GM19035 (cell line): ENCODE data around the gene DACH1.

Experiments
- ATAC-seq: cut with Tn5 transposase; IDR thresholded peaks from one replicate; pipeline ENCODE4 v1.9.1; 2021; ENCODE audit not compliant: unreplicated experiment

The DACH1 gene

DNA sequence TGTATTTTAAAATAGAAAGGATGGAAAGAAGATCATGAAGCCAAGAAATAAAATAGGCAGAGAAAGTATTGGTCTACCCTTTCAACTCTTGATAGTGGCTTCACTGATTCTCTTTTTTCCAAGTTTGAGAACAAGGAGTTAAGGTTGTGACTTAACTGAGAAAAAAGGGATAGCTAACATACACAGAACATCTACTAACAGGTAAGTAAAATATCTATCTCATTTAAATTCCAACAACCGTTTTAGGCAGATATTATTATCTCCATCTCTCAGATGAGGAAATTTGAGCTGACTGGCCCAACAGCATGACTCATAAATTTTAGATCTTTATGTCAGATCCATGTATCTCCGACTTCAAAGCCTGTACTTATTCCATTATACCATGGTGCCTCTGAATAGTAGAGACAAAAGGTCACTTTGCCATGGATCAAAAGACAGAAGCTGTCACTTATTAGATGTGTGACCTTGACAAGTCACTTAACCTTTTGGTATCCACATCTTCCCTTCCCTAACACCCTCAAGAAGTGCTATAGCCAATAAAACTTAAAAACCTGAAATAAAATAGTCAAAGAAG is 152.1 kb downstream of the DACH1 start:
- no peak for ATAC-seq

DNA sequence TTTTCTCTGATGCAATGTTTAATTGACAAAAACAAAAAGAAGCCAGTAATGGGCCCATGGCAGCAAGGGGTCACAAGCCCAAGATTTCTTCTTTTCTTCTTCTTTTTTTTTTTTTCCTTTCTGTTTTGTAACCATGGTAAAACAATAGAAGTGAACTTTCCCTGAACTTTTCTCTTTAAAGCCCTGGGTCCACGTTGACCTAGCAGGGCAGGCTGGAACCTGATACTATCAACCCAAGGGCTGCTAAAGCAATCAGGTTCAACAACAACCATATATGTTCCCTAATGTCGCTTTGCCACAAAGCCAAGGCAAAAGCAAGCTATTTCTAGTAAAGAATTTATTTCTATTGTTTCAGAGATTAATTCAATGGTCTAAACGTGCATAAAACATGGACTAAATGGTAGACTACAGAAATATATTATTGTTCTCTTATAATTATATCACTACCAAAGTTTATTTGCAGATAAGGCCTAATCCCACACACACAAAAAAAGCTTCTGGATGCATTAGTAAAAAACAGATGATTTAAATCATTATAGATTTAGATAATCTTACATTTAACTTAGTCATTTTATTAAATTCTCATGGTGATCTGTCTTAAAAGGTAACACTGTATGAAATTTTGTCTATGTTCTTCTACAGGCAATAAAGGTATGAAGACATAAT is 153.9 kb downstream of the DACH1 start:
- no peak for ATAC-seq

DNA sequence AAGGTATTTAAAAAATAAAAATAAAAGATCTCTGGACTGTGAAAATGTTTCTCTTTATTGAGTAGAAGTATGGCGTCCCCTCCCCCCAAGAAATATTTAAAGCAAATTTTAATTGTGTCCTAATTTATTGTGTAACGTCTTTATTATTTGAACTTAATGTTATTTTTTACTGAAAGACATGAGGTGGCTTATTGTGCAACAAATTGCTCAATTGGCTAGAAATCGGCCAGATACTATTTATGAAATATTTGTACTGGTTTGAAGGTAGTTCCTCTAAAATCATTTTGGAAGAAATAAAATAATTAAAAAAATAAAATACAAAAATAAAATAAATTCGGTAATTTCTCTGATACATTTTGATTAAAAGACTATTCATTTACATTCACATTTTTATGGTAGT is 162.3 kb downstream of the DACH1 start:
- ATAC-seq: no peak

DNA sequence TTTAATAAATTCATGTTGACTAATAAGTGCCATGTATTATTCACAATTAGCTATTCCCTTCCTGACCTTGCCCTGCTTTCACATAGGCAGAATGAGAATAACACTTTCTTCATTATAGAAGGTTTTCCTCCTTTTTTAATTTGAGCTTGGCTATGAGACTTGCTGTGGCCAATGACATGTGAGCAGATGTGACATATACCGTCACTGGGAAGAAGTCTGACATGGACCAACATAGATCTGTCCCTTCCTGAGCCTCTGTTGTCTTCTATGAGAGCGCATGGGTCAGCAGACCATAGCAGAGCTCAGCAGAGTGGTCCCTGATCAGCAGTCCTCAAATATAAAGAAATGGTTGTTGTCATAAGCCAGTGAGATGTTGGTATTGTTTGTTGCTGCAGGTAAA is 163.9 kb downstream of the DACH1 start:
- ATAC-seq: no peak

DNA sequence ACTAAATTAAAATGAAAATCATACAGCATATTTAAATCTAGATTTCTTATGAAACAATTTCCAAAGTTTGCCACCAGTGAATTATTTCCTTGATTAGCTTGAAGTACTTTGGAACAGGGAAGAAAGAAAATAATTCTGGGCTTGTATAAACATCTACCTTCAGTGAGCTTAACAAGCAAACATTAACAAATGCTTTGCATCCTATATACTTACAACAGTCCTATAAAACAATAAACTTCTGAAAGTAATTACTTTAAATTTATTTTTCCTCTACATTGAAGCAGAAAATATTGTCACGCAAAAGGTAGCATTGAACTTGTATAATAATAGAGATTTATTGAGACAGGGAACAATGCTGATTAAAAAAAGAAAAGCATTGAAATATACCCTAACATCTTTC is 164.8 kb downstream of the DACH1 start:
- no peak for ATAC-seq

DNA sequence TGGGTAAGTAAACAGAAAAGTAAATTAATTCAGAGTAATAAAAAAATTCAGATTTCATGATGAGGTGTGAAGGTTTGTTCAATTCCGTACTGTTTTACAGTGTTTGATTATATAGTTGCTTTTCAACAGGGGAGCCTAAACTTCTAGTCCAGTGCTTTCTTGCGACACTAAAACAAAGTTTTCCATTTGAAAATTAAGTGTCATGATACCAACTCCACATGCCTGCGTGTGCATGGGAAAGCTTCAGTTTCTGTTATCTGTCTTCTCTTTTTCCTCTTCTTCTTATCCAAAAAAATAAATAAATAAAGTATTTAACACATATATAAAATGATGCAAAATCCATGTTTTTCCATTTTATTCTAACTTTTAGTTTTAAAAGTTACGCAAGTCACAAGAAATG is 165.3 kb downstream of the DACH1 start:
- ATAC-seq: no peak

DNA sequence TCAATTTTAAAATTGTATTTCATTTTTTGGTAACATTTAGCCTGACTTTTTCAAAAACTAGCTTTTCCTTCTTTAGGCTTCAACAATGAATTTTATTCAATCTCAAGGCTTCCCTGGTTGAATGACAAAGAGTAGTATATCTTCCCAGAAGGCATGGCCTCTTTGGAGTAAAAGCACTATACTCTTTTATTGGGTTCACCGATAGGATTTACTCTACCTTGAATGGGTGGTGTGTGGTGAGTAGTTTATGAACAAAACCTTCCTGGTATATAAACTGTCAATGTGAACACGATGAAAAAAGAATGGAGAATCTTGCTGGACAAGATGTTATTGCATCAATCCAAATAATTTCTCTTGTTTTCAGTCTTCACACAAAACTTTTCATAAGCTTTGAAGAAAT is 167.7 kb downstream of the DACH1 start:
- no peak for ATAC-seq

DNA sequence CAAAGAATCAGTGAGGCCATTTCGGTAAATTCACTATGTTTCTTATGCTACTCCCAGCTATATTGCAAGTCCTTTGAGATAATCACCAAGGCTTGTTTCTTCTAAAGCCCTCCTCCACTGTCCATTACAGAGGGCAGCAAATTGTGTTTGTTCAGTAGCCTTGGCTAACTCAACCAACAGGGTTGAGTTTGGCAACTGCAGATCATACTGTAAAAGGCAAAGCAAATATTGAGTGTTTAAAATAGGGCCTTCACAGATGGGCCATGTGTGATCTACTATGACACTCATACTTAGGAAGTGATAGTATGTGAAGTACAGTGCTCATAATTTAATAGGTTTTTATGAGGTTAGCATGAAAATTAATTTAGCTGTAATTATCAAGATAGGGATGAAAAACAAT is 171.3 kb downstream of the DACH1 start:
- ATAC-seq: no peak

DNA sequence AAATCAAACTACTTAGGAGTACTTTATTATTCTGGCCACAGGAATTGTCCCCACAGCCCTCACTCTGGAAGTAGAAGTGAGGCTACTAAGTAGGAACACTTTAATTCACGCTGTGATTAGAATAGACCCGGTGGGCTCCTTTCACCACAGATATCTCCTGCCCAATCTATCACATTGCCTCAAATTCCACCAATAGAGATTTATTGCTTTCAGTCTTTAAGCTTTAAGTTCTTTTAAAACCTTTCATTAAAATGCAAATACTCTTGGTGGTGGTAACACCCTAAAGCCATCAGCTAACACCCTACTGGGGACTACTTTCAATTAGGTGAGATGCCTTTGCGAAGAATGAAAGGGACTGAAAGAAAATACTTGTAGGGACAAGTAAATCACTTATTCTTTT is 181.9 kb downstream of the DACH1 start:
- ATAC-seq: no peak

DNA sequence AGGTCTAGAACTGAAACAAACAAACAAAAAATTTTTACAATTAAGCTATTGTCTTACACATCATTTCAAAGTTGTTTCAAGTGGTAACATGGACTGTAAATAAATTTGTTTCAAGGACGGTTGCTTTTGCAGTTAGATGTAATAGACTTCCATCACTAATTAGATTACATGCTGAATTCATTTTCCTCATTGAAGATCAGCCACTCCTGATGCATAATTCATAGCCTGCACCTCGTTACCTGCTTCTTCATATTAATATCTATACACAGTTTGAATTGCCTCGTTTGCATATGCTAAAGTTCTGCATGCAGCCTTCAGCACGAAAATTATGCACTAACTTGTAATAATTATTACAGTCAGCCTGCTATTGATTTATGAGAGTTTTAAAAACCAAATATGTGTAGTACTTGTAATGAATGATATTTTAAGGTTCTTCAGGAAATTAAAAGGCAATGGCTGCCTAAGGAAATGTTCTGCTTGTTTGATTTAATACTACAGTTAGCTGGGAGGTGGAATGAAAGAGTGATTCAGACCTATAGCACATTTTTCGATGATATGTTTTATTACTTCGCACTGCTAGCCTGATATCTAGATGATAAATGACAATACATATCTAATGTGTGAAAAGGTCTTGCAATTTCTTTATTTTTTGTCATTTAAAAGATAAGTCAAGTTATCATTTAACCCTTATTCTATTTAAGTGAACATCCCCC is 184.9 kb downstream of the DACH1 start:
- no peak for ATAC-seq

DNA sequence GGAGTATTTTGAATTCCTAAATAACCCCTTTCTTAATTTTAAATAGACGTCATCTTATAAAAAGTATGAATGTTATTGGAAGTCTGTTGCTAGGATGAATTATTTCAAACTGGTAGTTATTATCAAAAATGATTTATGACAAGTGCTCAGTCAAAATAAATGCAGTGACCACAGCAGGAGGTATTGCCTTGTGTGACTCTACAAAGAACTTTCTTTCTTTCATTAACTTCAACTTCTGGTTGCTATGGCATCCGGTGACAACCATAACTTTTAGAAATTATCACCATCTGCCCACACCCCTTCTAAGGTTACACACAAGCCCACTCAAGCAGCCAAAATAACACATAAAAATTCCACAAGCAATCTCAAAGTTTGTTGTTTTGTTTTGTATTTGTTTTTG is 189.9 kb downstream of the DACH1 start:
- ATAC-seq: no peak

DNA sequence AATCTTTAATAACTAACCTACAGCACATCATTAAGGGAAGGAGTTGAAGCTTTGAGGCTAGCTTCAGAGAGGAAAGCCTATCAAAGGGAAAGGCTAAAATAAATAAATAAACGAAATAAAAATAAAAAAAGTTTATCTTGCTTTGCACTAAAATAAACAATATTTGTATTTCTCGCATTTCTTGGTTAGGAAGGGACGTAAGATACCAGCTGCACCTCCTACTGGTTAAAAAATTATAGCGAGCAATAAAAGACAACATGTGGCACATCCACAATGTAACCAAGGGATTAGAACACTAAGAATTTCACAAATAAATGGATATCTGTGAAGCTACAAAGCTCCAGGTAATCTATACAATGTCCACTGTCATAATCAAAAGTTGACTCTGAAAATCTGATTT is 194.5 kb downstream of the DACH1 start:
- no peak for ATAC-seq

DNA sequence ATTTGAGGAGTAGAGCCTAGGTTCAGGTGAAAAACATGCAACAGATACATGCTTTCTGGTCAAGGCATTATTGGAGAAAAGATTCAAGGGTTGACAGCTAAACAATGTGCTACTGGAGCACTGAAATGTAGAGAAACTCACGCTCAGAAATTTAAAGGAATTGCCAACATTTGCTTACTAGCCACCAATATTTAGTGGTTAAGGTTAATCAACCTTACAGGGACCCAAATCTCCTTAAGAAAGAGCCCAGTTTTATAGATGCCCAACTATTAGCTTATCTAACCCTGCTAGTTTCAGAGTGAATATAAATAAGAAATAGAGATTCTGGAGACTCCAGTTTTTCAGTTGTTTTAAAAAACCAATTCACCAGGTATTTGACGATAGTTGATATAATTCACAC is 203.6 kb downstream of the DACH1 start:
- no peak for ATAC-seq

DNA sequence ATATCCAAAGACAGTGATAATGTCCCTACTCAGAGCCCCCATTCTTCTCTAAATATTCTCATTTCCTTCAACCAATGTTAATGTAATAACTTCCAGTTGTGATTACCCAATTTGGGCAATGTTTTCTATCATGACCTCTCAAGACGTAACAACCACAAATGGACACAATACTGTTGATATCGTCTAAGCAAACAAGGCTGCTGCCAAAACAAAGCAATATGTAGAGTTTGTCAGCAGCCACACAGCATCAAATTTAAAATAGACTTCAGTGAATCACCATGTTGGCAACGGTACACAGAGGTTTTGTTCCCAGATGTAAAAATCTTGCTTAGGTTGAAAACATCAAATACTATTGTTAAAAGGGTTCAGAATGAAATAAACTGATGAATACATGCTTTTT is 205.1 kb downstream of the DACH1 start:
- no peak for ATAC-seq

DNA sequence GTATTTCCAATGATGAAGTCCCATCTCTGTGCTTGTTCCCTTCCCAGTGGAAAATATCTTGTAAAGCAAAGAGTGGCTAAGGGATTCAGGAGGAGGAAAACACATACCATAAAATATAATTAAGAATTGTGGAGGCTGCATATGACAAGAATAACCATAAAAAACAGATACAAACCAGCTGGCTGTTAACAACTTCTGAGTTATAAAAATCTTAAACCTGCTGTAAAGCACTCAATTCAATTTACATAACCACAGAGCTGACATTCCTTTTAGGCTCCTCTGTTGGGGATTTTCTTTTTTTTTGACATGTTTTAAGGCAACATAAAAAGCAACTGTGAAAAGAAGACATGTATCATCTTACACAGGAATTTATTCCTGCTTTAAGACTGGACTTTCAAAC is 207.6 kb downstream of the DACH1 start:
- ATAC-seq: no peak

DNA sequence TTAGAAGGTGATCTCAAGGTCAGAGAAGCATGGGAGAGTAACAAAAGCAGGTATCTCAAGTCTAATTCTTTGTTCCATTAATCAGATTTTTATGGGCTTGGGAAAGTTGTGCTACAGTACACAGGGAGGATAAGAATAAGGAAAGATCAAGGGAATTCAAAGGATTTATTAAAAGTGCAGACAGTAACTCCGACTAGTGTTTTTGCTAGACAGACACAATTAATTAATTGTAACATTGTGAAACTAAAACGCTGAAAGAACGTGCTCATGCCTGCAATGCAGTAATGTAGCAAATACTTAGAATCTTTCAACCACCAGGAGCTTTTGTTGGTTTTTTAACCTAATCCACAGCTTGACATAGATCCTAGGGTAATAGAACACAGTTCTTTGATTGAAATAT is 221.5 kb downstream of the DACH1 start:
- no peak for ATAC-seq

DNA sequence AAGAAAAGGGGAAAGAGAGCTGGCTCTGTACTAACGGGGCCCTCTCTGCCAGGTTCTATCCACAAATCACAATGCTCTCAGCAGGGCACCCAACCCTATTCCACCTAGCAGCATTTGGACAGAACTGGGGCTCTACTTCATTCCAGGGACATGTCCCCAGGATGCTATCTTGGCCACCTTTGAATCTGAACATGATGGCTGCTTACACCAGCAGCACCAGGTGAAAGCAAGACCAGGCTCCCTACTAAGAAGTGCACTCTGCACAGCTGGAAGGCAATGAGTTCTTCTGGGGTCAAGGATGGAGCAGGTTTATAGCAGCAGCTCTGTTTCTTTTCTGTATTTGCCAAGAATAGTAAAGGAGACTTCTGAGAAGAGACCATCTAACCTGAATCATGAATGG is 222.4 kb downstream of the DACH1 start:
- ATAC-seq: no peak

DNA sequence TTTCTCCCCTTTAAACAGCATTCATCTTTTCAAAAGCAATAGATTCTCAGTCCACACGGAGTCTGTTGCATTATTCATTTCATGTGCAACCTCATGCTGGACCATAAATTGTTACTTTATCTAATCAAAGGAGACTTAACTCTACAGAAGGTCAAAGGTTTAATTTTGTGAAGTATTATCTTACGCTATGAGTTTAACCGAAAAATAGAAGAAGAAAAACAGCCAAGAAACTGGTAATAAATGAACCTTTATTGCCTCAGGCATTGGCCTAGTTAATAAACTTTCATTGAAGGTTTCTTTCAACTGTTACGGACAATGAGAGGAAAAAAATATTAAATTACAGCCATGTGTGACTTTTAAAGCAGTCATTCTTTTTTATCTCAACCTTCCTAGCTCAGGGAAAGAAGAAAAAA is 223.6 kb downstream of the DACH1 start:
- ATAC-seq: no peak

DNA sequence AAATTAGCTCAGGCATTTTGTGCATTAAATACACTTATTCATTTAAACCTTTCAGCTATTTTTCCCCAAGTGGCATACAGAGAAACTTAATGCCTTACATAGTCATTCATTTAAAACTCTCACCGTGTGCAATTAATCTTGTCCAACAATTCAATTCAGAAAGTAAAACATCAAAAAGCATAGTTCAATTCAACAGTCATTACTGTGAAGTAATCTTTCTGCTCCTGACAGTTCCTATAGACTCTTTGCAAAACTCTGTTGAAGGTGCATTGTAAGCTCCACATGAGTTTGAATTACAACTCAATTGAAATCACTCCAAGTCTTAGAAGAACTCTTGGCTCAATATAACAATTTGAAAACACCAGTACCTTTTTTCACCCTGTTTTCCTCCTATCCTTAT is 228.3 kb downstream of the DACH1 start:
- ATAC-seq: no peak

DNA sequence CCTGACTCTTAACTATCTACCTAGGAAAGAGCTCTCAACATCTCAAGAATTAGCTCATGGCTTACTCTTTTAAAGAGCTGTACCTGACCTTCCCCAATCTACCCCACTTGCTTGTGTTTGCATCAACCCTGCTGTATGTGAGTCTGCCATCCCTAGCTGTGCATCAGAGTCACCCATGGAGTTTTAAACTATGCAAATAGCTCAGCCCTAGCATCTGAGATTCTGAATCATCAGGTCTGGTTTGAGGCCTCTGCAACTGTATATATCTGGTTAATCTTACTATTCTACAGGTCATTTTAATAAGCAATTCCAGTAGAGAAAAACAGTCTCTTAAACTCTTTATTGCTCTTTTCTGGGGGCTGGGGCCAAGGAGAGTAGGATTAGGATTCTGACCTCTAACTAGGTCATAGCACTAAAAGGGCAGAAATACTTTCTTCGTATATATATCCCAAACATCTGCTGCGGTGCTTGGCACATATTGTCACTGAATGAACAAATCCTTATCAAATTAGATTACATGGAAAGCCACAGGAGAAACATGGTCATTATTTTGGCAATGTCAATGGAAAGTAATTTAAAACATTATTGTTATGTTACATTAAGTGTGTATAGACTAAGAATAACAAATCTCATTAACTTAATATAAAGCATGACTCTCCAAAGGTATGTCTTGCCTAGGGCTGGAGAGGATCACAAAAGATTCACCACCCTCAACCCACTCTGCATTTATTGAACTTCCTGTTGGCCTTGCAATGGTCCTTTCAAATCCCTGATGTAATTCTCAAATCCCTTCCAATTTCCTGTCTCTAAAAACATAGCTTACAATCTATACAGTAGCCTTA is 232.2 kb downstream of the DACH1 start:
- no peak for ATAC-seq

DNA sequence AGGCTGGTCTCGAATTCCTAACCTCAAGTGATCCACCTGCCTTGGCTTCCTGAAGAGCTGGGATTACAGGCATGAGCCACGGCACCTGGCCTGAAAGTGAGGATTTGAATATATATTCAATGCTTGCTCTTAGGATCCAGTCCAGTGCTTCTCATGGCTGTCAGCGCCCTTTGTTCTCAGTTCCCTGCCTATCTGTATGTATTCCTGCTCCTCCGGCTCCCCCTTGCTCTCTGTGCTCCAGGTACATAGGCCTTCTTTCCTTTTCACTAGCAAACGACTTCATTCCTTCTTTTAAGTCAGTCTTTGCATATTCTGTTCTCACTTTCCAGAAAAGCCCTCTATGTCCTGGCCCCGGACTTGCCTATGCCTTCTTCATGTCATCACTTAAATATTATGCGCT is 232.8 kb downstream of the DACH1 start:
- no peak for ATAC-seq

DNA sequence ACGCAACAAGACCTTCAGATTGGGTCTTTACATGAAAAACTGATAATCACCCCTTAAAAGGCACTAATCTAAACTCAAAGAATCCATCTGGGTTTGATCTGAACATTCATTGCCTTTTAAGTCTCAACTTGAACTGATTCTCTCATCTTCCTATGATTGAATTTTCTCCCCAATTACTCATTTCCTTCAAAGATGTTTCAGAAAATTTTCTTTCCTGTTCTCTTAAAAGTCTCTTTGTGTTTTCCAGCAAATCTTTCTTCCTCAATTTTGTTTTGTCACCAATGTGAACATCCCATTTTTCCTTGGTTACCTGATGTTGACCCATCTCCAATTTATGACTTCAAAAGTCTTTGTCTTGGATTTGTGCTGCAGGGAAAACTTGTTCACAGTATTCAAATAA is 234.3 kb downstream of the DACH1 start:
- no peak for ATAC-seq
